HG02981 (cell line): ENCODE data around the gene KCNH5.
"Not testable (repeated sequence)": the region's sequence is repeated elsewhere in the genome, so short reads cannot be mapped to it uniquely, and the experiment has no call there.

ENCODE experiments used
- ATAC-seq: cut with Tn5 transposase; IDR thresholded peaks from one replicate; pipeline ENCODE4 v1.9.1; 2021; ENCODE audit warnings: mild to moderate bottlenecking, moderate library complexity; ENCODE audit not compliant: unreplicated experiment

KCNH5 gene

GRCh38 chr14:62886461-62886860, 158.8 kb downstream of the KCNH5 start:
- no peak for ATAC-seq

GRCh38 chr14:62885451-62885850, 159.8 kb downstream of the KCNH5 start:
- no peak for ATAC-seq

DNA sequence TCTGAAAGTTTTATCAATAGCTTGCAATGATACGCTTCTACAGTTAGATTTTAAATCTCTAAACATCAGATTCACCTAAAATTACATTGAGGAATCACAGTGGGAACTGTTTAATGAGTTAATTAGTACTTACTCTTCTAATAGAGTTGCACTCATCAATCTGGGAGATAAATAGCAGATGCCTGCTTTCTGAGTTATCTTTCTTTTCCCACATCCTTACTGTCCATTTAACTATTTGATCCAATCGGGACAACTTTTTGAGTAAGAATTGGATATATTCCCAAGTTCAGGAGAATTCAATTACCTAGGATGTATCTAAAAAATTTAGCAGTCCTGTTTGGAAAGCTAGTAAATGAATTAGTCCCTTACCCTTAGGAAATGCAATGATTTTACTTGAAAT, 162.3 kb downstream of the KCNH5 start:
- ATAC-seq: no peak

GRCh38 chr14:62866376-62866775, 178.9 kb downstream of the KCNH5 start:
- no peak for ATAC-seq

DNA sequence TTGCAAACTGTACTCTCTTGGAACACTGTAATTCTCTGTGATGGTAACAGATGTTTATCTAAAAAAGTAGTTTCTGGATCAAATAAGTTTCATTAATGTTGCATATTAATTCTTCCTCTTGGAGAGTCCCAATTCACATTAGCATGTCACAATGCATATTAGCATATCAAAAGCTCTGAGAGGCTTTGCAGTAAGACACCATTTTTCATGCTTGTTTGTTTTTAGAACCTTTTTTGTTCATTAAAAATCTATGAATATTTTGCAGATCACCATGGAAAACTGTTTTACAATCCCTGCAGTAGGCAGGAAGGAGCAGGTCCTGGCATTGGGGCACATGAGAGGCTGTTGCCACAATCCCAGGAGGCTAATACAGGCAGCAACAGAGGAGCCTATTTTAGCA, 180.7 kb downstream of the KCNH5 start:
- ATAC-seq: no peak

- ATAC-seq: not testable (repeated sequence)
Measured at GRCh38 chr14:62858011-62858410, 187.2 kb downstream of the KCNH5 start.

DNA sequence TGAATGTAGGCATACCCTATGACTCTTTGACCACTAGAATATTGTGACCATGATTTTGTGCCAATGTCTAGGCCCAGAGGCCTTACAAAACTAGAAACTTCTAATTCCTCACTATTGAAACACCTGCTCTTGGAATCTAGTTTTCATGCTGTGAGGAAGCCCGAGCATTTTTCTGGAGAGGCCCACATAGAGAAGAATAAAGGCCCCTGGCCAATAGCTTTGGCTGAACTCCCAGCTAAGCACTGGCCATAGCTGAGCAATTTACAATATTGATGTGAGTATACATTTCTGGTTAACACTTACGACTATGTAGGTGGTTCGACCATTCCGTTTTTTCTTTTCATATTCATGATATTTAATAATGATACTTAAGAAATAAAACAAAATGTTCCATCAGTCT, 190.3 kb downstream of the KCNH5 start:
- no peak for ATAC-seq

DNA sequence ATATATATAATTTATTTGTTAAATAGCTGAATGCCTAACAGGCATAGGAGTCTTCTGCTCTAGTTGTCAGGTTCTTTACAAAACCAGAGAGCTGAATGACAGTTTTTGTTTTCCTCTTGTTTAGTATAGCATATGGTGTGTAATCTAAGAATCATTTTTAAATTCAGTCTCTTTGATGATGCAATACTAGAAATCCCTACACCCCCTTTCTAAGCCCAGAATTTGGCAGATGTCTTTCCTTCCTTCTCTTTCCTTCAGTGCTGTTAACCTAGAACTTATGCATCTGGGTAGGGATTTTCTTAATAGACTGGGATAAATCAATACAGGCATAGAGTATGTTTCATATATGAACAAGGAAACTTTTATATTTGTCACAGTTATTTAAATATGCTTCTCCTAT, 198.1 kb downstream of the KCNH5 start:
- no peak for ATAC-seq

- no peak for ATAC-seq
Measured at GRCh38 chr14:62844546-62844945, 200.7 kb downstream of the KCNH5 start.

DNA sequence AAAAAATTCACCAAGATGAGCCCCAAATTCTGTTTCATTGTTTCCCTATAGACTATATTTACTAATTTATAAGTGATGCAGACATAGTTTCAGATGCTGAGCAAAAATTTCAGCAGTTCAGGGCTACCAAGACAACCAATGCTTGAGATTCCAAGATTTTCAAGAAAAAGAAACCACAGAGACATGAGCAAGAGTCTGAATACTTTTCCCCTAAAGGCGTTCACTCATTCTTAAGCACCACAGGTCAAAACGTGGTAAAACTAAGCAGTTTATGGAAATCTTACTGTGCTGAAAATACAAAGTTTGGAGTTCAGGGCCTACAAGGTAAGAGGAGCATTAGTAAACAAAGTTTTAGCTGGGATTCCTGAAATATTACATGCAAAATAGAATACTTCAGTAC, 221.2 kb downstream of the KCNH5 start:
- no peak for ATAC-seq

GRCh38 chr14:62819931-62820330, 225.3 kb downstream of the KCNH5 start:
- no peak for ATAC-seq

DNA sequence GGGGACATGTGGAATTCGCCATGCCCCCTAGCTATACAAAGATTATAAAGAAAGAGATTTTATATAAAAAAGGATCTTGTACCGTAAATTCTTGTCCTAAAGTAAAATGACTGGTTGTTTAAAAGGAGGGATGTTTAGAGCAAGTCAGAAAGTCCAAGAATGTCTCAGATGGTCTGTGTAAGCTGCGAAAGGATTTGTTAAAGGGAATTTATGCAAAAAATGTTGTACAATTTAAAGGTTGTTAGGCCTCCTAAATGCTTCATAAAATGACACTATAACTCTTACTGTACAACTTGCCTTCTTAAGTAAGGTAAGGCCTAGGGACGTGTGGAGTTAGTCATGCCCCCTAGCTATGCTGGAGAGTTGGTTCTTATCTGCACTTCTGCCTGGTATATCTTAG, 237.6 kb downstream of the KCNH5 start:
- ATAC-seq: no peak

DNA sequence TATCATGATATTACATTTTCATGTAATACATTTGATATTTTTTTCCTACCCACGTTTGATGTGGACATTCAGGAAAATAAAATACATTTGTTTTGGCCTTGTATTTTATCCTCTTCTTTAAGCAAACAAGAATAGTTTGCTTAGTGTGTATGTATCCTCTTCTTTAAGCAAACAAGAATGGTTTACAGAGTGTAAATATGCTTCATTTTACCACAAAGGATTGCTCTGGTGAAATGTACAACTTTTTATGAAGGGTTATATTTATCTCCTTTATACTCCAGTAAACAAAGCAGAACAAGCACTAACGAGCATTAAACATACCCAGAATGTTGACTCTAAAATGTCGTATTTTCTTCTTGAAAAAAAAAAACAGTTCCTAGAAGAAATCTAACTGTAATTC, 244.7 kb downstream of the KCNH5 start:
- no peak for ATAC-seq

- no peak for ATAC-seq
Measured at GRCh38 chr14:62796431-62796830, 248.8 kb downstream of the KCNH5 start.

DNA sequence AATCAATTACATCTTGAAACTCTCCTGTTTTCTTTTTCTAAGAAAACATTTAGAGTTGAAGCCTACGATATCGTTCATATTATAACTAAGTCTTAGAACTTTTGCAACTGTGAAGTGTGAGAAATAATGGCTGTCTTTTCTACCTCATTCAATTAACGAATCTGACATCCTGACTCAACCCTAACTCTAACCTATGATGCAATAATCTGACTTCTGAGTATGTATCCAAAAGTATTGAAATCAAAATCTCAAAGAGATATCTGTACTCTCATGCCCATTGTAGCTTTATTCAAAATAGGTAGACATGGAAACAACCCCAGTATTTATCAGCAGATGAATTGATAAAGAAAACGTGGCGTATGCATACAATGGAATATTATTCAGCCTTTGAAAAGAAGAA, 252.7 kb downstream of the KCNH5 start:
- ATAC-seq: no peak

DNA sequence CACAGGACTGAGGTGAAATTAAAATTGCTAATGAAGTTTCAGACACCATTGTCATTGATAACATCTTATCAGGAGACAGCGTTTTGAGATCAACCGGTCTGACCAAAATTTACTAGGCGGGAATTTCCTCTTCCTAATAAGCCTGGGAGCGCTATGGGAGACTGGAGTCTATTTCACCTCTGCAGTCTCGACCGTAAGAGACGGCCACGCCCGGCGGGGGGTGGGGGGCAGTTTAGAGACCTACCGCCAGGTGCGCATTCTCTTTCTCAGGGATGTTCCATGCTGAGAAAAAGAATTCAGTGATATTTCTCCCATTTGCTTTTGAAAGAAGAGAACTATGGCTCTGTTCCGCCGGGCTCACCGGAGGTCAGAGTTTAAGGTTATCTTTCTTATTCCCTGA, 263.9 kb downstream of the KCNH5 start:
- not testable (repeated sequence) for ATAC-seq

DNA sequence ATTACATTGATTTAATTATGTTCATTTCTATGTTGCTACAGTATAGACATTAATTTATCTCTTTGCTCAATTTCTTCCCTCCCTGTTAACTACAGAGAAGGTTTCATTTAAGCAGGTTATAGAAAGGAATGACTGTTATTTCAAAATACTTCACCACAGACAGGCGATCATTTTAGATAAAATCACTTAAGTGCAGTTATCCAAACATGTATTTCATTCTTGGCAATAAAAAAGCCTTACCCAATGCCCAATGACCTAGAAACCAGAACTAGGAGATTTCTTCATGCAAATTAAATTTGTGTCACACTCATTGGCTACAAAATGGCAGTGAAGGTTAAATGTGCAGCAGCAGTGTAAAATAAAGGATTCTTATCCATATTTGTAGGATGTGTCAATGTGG, 266.4 kb downstream of the KCNH5 start:
- ATAC-seq: no peak

- no peak for ATAC-seq
Measured at GRCh38 chr14:62778310-62778709, 266.9 kb downstream of the KCNH5 start.

DNA sequence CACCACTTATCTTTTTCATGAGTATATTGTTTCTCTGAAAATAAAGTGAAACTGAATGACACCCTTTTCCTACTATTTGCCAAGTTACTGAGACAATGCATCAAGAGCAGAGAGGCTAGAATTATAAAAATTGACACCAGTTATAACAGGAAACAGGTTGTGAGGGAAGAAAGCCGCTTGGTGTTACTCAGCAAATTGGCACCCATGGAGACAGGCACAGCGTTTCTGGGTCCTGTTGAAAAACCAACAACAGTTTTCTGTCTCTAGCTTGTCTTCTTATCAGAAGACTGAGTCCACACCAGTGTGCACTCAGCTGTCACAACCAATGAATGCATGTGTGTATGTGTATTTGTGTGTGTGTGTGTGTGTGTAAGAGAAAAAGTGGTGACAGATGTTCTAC, 267.7 kb downstream of the KCNH5 start:
- no peak for ATAC-seq

- no peak for ATAC-seq
Measured at GRCh38 chr14:62776300-62776699, 269.0 kb downstream of the KCNH5 start.

- ATAC-seq: no peak
Measured at GRCh38 chr14:62768753-62769152, 276.5 kb downstream of the KCNH5 start.

GRCh38 chr14:62763951-62764350, 281.3 kb downstream of the KCNH5 start:
- no peak for ATAC-seq

DNA sequence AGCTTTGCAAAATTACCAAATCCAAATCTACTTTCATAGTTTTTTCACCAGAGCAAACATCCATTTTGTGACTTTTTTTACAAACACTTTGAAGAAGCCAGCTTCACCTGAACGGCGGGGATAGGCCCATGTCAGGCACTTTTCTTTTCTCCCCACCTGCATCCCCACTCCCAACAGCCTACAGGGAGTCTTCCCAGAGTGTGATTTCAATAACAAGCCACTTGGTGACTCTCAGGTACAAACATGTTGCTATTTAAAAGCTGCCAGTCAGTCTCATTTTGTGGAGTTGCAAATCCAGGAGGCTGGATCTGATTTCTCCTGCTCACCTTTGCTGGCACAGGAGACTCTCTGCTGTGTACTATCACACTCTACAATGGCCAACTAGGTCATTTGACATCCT, 285.5 kb downstream of the KCNH5 start:
- no peak for ATAC-seq

DNA sequence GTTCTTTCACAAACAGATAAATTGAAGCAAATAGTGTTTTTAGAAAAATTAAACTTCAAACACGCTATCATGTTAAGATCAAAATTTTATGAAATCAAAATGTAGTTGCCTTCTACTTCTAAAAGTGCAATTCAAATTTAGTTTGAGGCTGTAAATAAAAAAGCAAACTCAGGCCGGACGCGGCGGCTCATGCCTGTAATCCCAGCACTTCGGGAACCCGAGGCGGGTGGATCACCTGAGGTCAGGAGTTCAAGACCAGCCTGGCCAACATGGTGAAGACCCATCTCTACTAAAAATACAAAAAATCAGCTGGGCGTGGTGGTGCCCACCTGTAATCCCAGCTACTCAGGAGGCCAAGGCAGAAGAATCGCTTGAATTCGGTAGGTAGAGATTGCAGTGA, 298.4 kb downstream of the KCNH5 start:
- ATAC-seq: not testable (repeated sequence)
